ENCODE results near the gene TSNAXIP1.

Gene TSNAXIP1

DNA sequence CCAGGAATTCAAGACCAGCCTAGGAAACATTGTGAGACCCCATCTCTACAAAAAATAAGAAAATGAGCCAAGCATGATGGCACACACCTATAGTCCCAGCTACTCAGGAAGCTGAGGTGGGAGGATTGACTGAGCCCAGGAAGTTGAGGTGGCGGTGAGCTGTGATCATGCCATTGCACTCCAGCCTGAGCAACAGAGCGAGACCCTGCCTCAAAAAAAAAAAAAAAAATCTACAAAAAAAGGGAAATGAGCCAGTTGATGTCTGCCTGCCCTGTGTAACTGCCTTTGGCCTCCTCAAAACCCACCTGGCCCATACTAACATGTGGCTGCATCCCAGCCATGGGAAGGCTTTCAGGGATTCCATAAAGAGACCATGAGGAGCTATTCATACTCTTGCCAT, 4.8 kb upstream of the TSNAXIP1 start:
- TF ChIP-seq, protein P1, sequence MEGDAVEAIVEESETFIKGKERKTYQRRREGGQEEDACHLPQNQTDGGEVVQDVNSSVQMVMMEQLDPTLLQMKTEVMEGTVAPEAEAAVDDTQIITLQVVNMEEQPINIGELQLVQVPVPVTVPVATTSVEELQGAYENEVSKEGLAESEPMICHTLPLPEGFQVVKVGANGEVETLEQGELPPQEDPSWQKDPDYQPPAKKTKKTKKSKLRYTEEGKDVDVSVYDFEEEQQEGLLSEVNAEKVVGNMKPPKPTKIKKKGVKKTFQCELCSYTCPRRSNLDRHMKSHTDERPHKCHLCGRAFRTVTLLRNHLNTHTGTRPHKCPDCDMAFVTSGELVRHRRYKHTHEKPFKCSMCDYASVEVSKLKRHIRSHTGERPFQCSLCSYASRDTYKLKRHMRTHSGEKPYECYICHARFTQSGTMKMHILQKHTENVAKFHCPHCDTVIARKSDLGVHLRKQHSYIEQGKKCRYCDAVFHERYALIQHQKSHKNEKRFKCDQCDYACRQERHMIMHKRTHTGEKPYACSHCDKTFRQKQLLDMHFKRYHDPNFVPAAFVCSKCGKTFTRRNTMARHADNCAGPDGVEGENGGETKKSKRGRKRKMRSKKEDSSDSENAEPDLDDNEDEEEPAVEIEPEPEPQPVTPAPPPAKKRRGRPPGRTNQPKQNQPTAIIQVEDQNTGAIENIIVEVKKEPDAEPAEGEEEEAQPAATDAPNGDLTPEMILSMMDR (IDR thresholded peaks at IDR 0.05; ENCODE audit: insufficient read depth, missing control alignments), result no peak
- DNase-seq (ENCODE audit: insufficient read length, low spot score) (no peak), FAIRE-seq (no peak)

DNA sequence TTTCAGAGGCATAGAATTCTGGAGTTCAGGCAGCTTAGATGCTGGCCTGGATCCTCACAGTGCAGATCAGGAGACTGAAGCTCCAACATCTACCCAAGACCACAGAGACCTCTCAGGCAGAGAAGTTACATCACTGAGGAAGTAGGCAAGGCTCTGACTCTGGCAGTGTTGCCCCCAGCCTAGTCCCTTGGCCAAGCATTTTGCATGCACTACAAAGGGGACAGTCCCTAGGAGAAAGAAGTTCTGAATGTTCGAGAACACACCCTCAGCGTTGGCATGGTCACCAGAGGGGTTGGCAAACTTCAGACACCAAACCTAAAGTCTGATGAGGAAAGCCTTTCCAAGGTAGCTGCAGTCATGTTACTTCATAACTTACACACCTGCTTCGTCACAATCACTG, 2.8 kb upstream of the TSNAXIP1 start:
- TF ChIP-seq, protein P1 (IDR thresholded peaks at IDR 0.05; ENCODE audit: insufficient read depth, missing control alignments), result no peak
- DNase-seq (ENCODE audit: insufficient read length, low spot score), result no peak
- no peak for FAIRE-seq

DNA sequence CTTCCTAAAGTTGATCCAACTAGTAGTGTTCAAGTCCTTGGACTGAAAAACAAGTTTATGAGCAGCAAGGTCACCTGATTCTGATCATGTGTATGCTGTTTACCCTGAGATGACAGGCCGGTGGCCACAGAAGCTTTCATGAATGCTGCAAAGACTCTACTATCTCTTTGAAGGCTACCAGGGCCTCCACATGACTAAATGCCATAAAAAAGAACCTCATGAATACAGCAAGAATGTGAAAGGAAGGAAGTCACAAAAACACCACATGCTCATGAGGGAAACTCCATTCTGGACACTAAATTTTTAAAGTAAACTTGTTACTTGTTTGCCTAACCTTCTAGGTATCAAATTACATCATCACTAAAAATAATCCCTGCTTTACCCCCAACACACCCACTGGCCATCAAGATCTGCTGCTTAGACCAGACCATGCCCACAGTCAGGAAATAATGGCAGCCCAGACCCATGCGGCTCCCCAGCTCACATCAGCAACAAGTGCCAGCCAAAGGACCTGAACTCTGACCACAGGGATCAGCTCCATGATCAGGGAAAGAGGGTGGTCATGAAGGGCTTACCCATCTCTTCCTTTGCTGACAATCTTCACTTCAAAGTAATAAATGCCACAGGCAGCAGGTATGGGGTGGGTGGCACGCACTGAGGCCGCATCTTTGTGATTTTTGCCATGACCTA, 1.7 kb upstream of the TSNAXIP1 start:
- DNase-seq (ENCODE audit: insufficient read length, low spot score), result no peak
- FAIRE-seq, result no peak
- TF ChIP-seq, protein P1 (IDR thresholded peaks at IDR 0.05; ENCODE audit: insufficient read depth, missing control alignments), result no peak

DNA sequence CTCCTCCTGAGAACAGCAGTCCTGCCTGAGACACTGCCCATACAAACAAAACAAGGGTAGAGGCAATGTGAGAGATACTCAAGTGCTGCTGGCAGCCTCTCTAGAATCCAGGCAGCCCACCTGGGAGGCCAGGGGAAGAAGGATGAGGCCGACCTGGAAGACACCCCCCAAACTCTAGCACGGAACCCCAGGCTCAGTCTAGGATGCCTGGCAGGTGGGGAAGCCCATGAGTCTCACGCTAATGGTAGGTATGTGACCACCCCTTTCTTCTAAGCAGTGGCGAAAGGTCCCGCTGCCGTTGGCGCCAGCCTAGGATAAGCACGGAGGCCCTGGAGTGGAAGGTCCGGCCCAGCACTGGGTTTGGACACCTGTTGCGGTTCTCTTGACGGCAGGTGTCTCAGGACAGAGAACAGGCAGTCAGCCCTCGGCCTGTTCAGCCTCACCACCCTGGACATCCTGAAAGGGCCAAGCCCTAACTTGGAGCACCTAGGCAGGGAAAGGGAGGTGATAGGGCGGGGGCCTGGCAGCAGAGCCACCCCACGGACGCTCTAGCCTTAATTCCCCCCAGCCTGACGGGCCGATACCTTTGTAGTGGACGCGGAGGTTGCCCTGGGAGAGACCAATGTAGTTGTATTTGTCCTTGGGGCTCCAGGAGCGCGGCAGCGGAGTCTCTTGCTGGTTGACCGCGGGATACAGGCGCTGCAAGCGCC, 816 bp upstream of the TSNAXIP1 start:
- FAIRE-seq (no peak), DNase-seq (ENCODE audit: insufficient read length, low spot score) (no peak)
- TF ChIP-seq, protein P1 (IDR thresholded peaks at IDR 0.05; ENCODE audit: insufficient read depth, missing control alignments), result no peak

DNA sequence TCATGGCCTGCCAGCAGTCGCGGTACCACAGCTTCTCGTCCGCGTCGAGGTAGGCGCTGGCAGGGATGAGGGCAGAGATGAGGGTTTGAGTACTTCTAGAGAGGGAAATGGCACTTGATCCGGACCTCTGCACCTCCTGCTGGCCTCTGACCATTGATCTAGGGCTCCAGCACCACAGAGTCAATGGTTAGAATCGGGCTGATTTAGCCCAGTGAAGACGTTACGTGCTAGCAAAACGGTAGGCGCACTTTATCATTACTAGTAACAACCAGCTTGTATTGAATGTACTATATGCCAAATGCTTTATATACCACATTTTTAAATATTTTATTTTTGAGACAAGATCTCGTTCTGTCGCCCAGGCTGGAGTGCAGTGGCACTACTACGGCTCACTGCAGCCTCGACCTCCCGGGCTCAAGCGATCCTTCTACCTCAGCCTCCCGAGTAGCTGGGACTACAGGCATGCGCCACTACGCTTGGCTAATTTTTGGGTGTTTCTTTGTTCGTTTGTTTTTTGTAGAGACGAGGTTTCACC, 526 bp downstream of the TSNAXIP1 start:
- FAIRE-seq (no peak), DNase-seq (ENCODE audit: insufficient read length, low spot score) (no peak)
- TF ChIP-seq, protein P1 (IDR thresholded peaks at IDR 0.05; ENCODE audit: insufficient read depth, missing control alignments), result no peak

DNA sequence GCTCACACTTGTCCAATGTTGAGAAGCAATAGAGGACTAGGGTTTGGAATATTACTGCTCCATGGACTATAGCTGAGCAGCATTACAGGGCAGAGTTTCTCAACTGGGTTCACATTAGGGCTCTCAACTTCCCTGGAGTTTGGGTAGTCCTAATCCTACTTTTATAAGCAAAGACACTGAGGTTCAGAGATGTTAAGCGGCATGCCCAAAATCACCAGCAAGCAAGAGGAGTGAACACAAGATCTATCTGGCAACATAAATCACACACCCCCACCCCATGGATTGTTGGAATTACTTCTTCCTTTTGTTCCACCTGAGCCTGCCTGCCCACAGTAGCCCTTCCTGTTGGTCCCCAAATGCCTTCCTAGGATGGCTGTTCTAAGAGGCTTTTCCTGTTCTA, 5.2 kb downstream of the TSNAXIP1 start:
- FAIRE-seq (no peak), DNase-seq (ENCODE audit: insufficient read length, low spot score) (no peak)
- TF ChIP-seq, protein P1 (IDR thresholded peaks at IDR 0.05; ENCODE audit: insufficient read depth, missing control alignments), result no peak

DNA sequence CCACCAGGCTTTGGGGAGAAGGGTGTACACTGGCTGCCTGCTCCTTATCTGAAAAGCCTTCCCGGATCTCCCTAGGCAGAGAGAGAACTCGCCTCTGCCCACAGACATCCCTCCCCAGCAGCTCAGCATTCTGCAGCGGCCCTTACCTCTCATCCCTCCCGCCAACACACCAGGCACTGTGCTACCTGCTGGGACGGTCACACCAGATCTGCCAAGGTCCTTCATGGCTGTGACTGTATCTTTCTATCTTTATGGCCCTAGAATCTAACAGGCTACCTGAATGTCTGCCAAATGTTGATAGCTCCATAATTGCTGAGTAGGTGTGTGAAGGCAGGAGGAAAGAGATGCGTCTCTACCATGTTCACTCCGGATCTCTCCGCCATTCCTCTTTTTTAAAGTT, 7.9 kb downstream of the TSNAXIP1 start:
- DNase-seq (ENCODE audit: insufficient read length, low spot score), result no peak
- FAIRE-seq, result no peak
- TF ChIP-seq, protein P1 (IDR thresholded peaks at IDR 0.05; ENCODE audit: insufficient read depth, missing control alignments), result no peak

Data from D721Med (cell line).